ENCODE data around the gene DLGAP4. TPM values are rescaled to one million over a fixed set of nuclear protein-coding genes. Genes with fewer than 3 reads are reported as not detected.

DLGAP4 gene
- total and polyA plus RNA-seq, 2 of the 8 experiments (the other 6 are each of a cell fraction or from before 2014, with no cell fraction given) = 41.2 to 57.2 TPM

DNA sequence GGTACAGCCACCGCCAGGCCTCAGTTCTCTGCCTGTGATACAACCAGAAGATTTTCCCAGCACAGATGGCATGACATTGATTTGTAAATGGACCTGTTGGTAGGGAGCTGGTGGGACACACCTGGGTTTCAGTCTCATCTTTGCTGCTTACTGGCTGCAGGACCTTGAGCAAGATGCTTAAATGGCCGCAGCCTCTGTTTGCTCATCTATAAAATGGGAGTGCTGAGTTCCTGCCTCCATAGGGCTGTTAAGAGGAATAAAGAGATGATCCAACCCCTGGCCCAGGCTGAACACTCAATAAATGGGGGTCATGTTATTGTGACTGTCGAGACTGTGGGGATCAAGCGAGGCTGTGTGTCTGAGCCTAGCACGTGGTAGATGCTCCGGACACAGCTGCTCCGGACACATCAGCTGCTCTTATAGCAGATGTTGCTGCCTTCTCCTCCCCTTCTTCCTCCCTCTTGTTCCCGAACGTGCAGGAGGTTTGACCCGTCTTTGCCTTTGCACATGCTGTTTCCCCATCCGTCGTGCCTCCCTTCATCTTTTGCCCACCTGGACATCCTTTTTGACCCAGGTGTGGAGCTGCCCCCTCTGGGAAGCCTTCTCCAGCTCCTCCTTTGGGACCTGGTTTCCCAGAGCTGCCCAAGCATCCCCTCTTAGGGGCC, 29.2 kb downstream of the DLGAP4 start:
- DNase-seq (ENCODE audit: low read depth in 1 of 2, low spot score in 2 of 2) (no peak), FAIRE-seq (no peak)
- Histone ChIP-seq H3K27ac (ENCODE audit: low read depth, low read length) (no peak overlapping the region), H2AFZ (ENCODE audit: low read length) (no peak overlapping the region), H3K4me1 (replicated peaks in 1 of 4; ENCODE audit: control insufficient read depth in 3 of 4, insufficient read depth in 4 of 4, low read length in 3 of 4) (peaks cover 6 to 29% (median 17%) of the 10 kb centered on the region in 4 experiments), H3K36me3 (ENCODE audit: control insufficient read depth in 2 of 4, insufficient read depth in 4 of 4, low read length in 3 of 4) (no peaks in the 10 kb centered on the region), H3K14ac (ENCODE audit: insufficient read length) (no peak overlapping the region), H3K4me3 (ENCODE audit: extremely low read depth in 1 of 4, insufficient read depth in 2 of 4, low read depth in 3 of 4, low read length in 4 of 4) (no peak overlapping the region), H3K18ac (ENCODE audit: extremely low read depth, low read length) (no peak overlapping the region), H2AK5ac (ENCODE audit: low read depth, low read length) (no peak overlapping the region), H2BK15ac (ENCODE audit: low read length) (peak overlapping the region; percentile 88; the same call in 1 of the 2 replicates), H2BK20ac (ENCODE audit: low read length) (no peak overlapping the region), H2BK5ac (ENCODE audit: low read depth, low read length) (no peak overlapping the region), H2BK120ac (replicated peaks; ENCODE audit: low read depth, low read length) (no peak overlapping the region), H3K9me3 (ENCODE audit: insufficient read depth in 2 of 2, low read depth in 1 of 2, low read length in 1 of 2) (no peaks in the 10 kb centered on the region), H4K91ac (replicated peaks; ENCODE audit: insufficient read length, low read length) (no peak overlapping the region), H3K4ac (replicated peaks; ENCODE audit: insufficient read length, low read depth, low read length) (no peak overlapping the region), H3K9ac (replicated peaks in 1 of 4; ENCODE audit: extremely low read depth in 1 of 4, low read depth in 3 of 4, low read length in 3 of 4) (no peak overlapping the region), H3K79me2 (ENCODE audit: control insufficient read depth in 1 of 2, insufficient read depth in 2 of 2, low read length in 2 of 2) (no peaks in the 10 kb centered on the region), H3K56ac (replicated peaks; ENCODE audit: insufficient read length, low read depth, low read length) (no peak overlapping the region), H3K4me2 (ENCODE audit: insufficient read depth in 1 of 2, low read depth in 2 of 2, low read length in 2 of 2) (no peak overlapping the region), H4K5ac (ENCODE audit: insufficient read length, low read depth, low read length) (no peak overlapping the region), H3K23me2 (ENCODE audit: low read depth, low read length) (no peaks in the 10 kb centered on the region; the same call in 1 of the 2 replicates), H3K79me1 (ENCODE audit: low read depth, low read length) (no peaks in the 10 kb centered on the region), H3K27me3 (replicated peaks in 1 of 4; ENCODE audit: control insufficient read depth in 3 of 4, extremely low read depth in 1 of 4, insufficient read depth in 3 of 4, low read length in 3 of 4) (peaks cover 2 to 33% (median 30%) of the 10 kb centered on the region in 4 experiments; a peak in 6 of 7 replicates), H3K23ac (ENCODE audit: insufficient read length) (no peak overlapping the region), H4K20me1 (replicated peaks in 1 of 2; ENCODE audit: control insufficient read depth in 1 of 2, insufficient read depth in 2 of 2, low read length in 2 of 2) (peaks cover 21 to 22% of the 10 kb centered on the region in 2 experiments), H2BK12ac (ENCODE audit: low read depth, low read length) (no peak overlapping the region), H4K8ac (ENCODE audit: extremely low read depth, insufficient read depth, low read length) (no peak overlapping the region)
- TF ChIP-seq KDM1A (IDR thresholded peaks at IDR 0.05; ENCODE audit: borderline replicate concordance, low read length) = peak; percentile 64; the same call in 1 of the 2 replicates
- no peak for TF ChIP-seq YY1 (IDR thresholded peaks at IDR 0.05; ENCODE audit: low read depth, low read length)
- 91% methylated on average over 7 of the region's 12 CpGs; no CpG with 5 or more reads in 1 of the 2 experiments for WGBS, 2 experiments (ENCODE audit: extremely low coverage in 1 of 2, insufficient coverage in 1 of 2, insufficient read length in 1 of 2, insufficient replicate concordance in 2 of 2, low coverage in 1 of 2, low lambda C conversion rate in 2 of 2, missing lambda C conversion rate in 1 of 2)
- CTCF ChIA-PET (ENCODE audit: partially characterized antibody) = interaction anchor here (0.8 to 2.9 kb wide), 4 partner anchors 8 to 71 kb away, joined by 3 to 14 read pairs (median 6); no protein-coding TSS in a partner anchor
- POLR2A ChIA-PET (ENCODE audit: partially characterized antibody) = interaction anchor here (1.3 kb wide), 1 partner anchor 18 kb away, joined by 6 read pairs; no protein-coding TSS in a partner anchor

Measured in H1 (cell line).